HEK293T (cell line): ENCODE results near the gene PRSS50.

Source experiments
- LEF1 ChIP-seq: fragments of 450-650 bp; IDR thresholded peaks from 2 replicates; pipeline ENCODE4 v1.6.1; 2017; ENCODE audit warnings: mild to moderate bottlenecking, borderline replicate concordance
- NFRKB ChIP-seq: fragments of 450-650 bp; IDR thresholded peaks from 2 replicates; pipeline ENCODE4 v1.6.1; 2016; ENCODE audit warnings: mild to moderate bottlenecking, moderate library complexity

GRCh38 chr3:46675426-46675825 is 42.2 kb downstream of the PRSS50 start:
- TF ChIP-seq LEF1: no peak
- TF ChIP-seq NFRKB: no peak
